KMS-11 (cell line): ENCODE measurements around the gene FLT3.

ENCODE experiments used
- H2AFZ ChIP-seq: fragments of 200-600 bp; sonication (generic); 2 replicates; pipeline ENCODE4 v1.6.1; 2016; ENCODE audit warnings: antibody characterized with exemption, mixed run types, low read depth
- H3K27ac ChIP-seq: fragments of 200-600 bp; sonication (generic); 2 replicates; pipeline ENCODE4 v1.6.1; 2016; ENCODE audit warnings: mild to moderate bottlenecking, mixed run types
- H3K27me3 ChIP-seq: fragments of 200-600 bp; sonication (generic); 2 replicates; pipeline ENCODE4 v1.6.1; 2017; ENCODE audit warnings: mild to moderate bottlenecking, low read depth, mixed run types, moderate library complexity; ENCODE audit not compliant: insufficient read depth
- H3K36me3 ChIP-seq: fragments of 200-600 bp; sonication (generic); 2 replicates; pipeline ENCODE4 v1.6.1; 2017; ENCODE audit warnings: mild to moderate bottlenecking, mixed run types; ENCODE audit not compliant: insufficient read depth
- H3K4me1 ChIP-seq: fragments of 200-600 bp; sonication (generic); 2 replicates; pipeline ENCODE4 v1.6.1; 2016; ENCODE audit warnings: mild to moderate bottlenecking, low read depth, mixed run types; ENCODE audit not compliant: poor library complexity, severe bottlenecking
- H3K4me2 ChIP-seq: fragments of 200-600 bp; sonication (generic); 2 replicates; pipeline ENCODE4 v1.7.0; 2016; ENCODE audit warnings: mild to moderate bottlenecking, mixed run types
- H3K4me3 ChIP-seq: fragments of 200-600 bp; sonication (generic); IDR thresholded peaks from 2 replicates; pipeline ENCODE4 v1.6.1; 2017; ENCODE audit warnings: low read depth, low read length, mixed read lengths; ENCODE audit not compliant: insufficient read depth
- H3K79me2 ChIP-seq: fragments of 200-600 bp; sonication (generic); 2 replicates; pipeline ENCODE4 v1.6.1; 2016; ENCODE audit warnings: low read depth, mixed run types; ENCODE audit not compliant: insufficient read depth
- H3K9ac ChIP-seq: fragments of 200-600 bp; sonication (generic); 2 replicates; pipeline ENCODE4 v1.6.1; 2016; ENCODE audit warnings: mild to moderate bottlenecking, mixed run types
- H4K20me1 ChIP-seq: fragments of 200-600 bp; sonication (generic); 2 replicates; pipeline ENCODE4 v1.6.1; 2016; ENCODE audit warnings: mild to moderate bottlenecking, mixed run types; ENCODE audit not compliant: insufficient read depth
- CTCF ChIP-seq: fragments of 200-600 bp; sonication (generic); conservative IDR thresholded peaks from 2 replicates; pipeline ENCODE4 v1.6.1; 2017; ENCODE audit warnings: low read depth, mild to moderate bottlenecking, antibody characterized with exemption, low read length, moderate library complexity, mixed read lengths

The FLT3 gene

GRCh38 chr13:28031896-28032288 is 68.5 kb downstream of the FLT3 start:
- no peak for TF ChIP-seq CTCF
- H3K27ac ChIP-seq: peak overlapping the region; percentile 66
- no peaks in the 10 kb centered on the region for H3K27me3 ChIP-seq
- H4K20me1 ChIP-seq: no peaks in the 10 kb centered on the region
- H3K36me3 ChIP-seq: no peaks in the 10 kb centered on the region
- H3K79me2 ChIP-seq: no peaks in the 10 kb centered on the region
- peak overlapping the region; percentile 79; the same call in 1 of the 2 replicates for H3K4me2 ChIP-seq
- H3K4me1 ChIP-seq: peaks cover 43% of the 10 kb centered on the region
- no peak overlapping the region for H3K9ac ChIP-seq
- H2AFZ ChIP-seq: peak overlapping the region; percentile 48; the same call in 1 of the 2 replicates
- no peak overlapping the region for H3K4me3 ChIP-seq

- H3K79me2 ChIP-seq: no peaks in the 10 kb centered on the region
- H3K4me3 ChIP-seq: no peak overlapping the region
- no peaks in the 10 kb centered on the region for H3K36me3 ChIP-seq
- no peak overlapping the region for H3K9ac ChIP-seq
- H3K27ac ChIP-seq: peak overlapping the region; percentile 66; the same call in 1 of the 2 replicates
- H4K20me1 ChIP-seq: no peaks in the 10 kb centered on the region
- H3K4me1 ChIP-seq: peaks cover 43% of the 10 kb centered on the region
- H3K27me3 ChIP-seq: no peaks in the 10 kb centered on the region
- no peak overlapping the region for H2AFZ ChIP-seq
- H3K4me2 ChIP-seq: peak overlapping the region; percentile 79; the same call in 1 of the 2 replicates
- no peak for TF ChIP-seq CTCF
These were observed 69.0 kb downstream of the FLT3 start for GRCh38 chr13:28031220-28031895.

GRCh38 chr13:28027607-28028364 is 72.6 kb downstream of the FLT3 start:
- no peaks in the 10 kb centered on the region for H3K27me3 ChIP-seq
- H3K27ac ChIP-seq: no peak overlapping the region
- no peaks in the 10 kb centered on the region for H4K20me1 ChIP-seq
- no peak overlapping the region for H3K4me2 ChIP-seq
- H3K36me3 ChIP-seq: no peaks in the 10 kb centered on the region
- no peak overlapping the region for H2AFZ ChIP-seq
- no peak for TF ChIP-seq CTCF
- no peaks in the 10 kb centered on the region for H3K79me2 ChIP-seq
- no peak overlapping the region for H3K4me3 ChIP-seq
- no peak overlapping the region for H3K9ac ChIP-seq
- H3K4me1 ChIP-seq: peaks cover 15% of the 10 kb centered on the region

DNA sequence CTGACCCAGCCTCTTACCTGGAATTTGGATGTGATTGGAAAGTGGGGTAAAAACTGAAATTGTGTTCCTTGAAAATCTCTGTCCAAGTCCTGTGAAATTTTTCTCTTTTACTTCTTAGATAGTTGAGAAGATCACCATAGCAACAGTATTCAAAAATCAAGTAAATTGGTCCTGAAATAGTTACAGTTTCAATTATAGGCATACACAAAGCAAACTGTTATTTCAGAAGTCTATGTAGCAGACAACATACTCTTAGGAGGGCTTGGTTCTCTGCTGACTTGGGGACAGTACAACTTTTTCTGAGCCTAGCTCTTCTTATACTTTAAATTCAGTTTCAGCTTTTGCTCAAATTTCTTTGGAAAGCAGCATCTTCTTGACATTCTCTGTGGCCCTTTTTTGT is 73.3 kb downstream of the FLT3 start:
- no peak overlapping the region for H2AFZ ChIP-seq
- no peaks in the 10 kb centered on the region for H4K20me1 ChIP-seq
- TF ChIP-seq CTCF: no peak
- H3K9ac ChIP-seq: no peak overlapping the region
- no peaks in the 10 kb centered on the region for H3K79me2 ChIP-seq
- peaks cover 11% of the 10 kb centered on the region for H3K4me1 ChIP-seq
- no peak overlapping the region for H3K4me3 ChIP-seq
- H3K27ac ChIP-seq: no peak overlapping the region
- H3K27me3 ChIP-seq: no peaks in the 10 kb centered on the region
- H3K4me2 ChIP-seq: no peak overlapping the region
- no peaks in the 10 kb centered on the region for H3K36me3 ChIP-seq
